Nucleus accumbens (tissue), 56 donors: Measurements from ENCODE around the gene MEGF10.

Source experiments
- DNase-seq, 56 donors: peaks; one replicate each; lab custom pipeline; 2025; lab: John Stamatoyannopoulos, UW

Gene MEGF10

GRCh38 chr5:127363403-127363802 is 72.8 kb downstream of the MEGF10 start:
- DNase-seq: no peak

- no peak for DNase-seq
These were observed 76.4 kb downstream of the MEGF10 start for GRCh38 chr5:127367029-127367428.

GRCh38 chr5:127367946-127368465 is 77.4 kb downstream of the MEGF10 start:
- DNase-seq: no peak

- DNase-seq: no peak
These were observed 79.2 kb downstream of the MEGF10 start for GRCh38 chr5:127369796-127370195.

- no peak for DNase-seq
These were observed 80.0 kb downstream of the MEGF10 start for GRCh38 chr5:127370631-127371030.

GRCh38 chr5:127373858-127374491 is 83.4 kb downstream of the MEGF10 start:
- no peak for DNase-seq

GRCh38 chr5:127375124-127375523 is 84.5 kb downstream of the MEGF10 start:
- no peak for DNase-seq

GRCh38 chr5:127375544-127376091 is 85.0 kb downstream of the MEGF10 start:
- DNase-seq: no peak

GRCh38 chr5:127377651-127378050 is 87.1 kb downstream of the MEGF10 start:
- DNase-seq: no peak

- no peak for DNase-seq
These were observed 95.3 kb downstream of the MEGF10 start for GRCh38 chr5:127385936-127386335.

GRCh38 chr5:127386557-127386956 is 96.0 kb downstream of the MEGF10 start:
- DNase-seq: no peak

GRCh38 chr5:127389601-127390000 is 99.0 kb downstream of the MEGF10 start:
- DNase-seq: no peak

- no peak for DNase-seq
These were observed 102.2 kb downstream of the MEGF10 start for GRCh38 chr5:127392762-127393161.

- peak in 1 of 56 donors; percentile 6 for DNase-seq
These were observed 106.0 kb downstream of the MEGF10 start for GRCh38 chr5:127396490-127397155.

- peak in 1 of 56 donors; percentile 12 for DNase-seq
These were observed 107.9 kb downstream of the MEGF10 start for GRCh38 chr5:127398508-127398907.

GRCh38 chr5:127399068-127399467 is 108.5 kb downstream of the MEGF10 start:
- DNase-seq: no peak

- no peak for DNase-seq
These were observed 109.9 kb downstream of the MEGF10 start for GRCh38 chr5:127400539-127400938.

GRCh38 chr5:127400946-127401670 is 110.5 kb downstream of the MEGF10 start:
- no peak for DNase-seq

- peak in 1 of 56 donors; percentile 19 for DNase-seq
These were observed 111.8 kb downstream of the MEGF10 start for GRCh38 chr5:127402361-127402760.

GRCh38 chr5:127404190-127404589 is 113.6 kb downstream of the MEGF10 start:
- DNase-seq: no peak
